HG02610 (cell line): Measurements from ENCODE around the gene DAAM2.

Experiments used
- ATAC-seq: cut with Tn5 transposase; IDR thresholded peaks from one replicate; pipeline ENCODE4 v1.9.1; 2021; ENCODE audit warnings: mild to moderate bottlenecking, moderate library complexity; ENCODE audit not compliant: unreplicated experiment

The DAAM2 gene

GRCh38 chr6:39791850-39792539 lies at the start of gene DAAM2:
DAAM2 (plus strand) TSS chr6:39792376; CDS start chr6:39856303, 63,927 bp downstream.
- no peak for ATAC-seq

DNA sequence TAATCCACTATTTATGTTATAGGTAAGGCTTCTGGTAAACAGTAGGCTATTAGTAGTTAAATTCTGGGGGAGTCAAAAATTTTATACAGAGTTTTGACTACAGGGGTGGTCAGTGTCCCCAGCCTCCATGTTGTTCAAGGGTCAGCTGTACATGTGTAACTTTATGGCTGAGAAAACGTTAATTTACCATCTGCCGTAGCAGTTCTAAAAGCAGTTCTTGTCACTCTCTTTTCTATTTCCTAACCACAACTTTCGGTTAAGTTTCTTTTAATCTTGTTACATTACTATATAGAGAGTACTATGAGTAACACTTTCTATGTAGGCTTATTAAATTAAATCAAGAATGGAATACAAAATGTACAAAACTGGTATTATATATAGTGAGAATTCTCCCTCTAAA lies 45.4 kb upstream of the DAAM2 start:
- ATAC-seq: no peak

- ATAC-seq: no peak
Observed at GRCh38 chr6:39752835-39753724, 39.1 kb upstream of the DAAM2 start.

- ATAC-seq: no peak
Observed at GRCh38 chr6:39753725-39754045, 38.5 kb upstream of the DAAM2 start.

GRCh38 chr6:39754514-39755115 lies 37.6 kb upstream of the DAAM2 start:
- ATAC-seq: no peak

- ATAC-seq: no peak
Observed at GRCh38 chr6:39755231-39755630, 36.9 kb upstream of the DAAM2 start.

- no peak for ATAC-seq
Observed at GRCh38 chr6:39756582-39756981, 35.6 kb upstream of the DAAM2 start.

DNA sequence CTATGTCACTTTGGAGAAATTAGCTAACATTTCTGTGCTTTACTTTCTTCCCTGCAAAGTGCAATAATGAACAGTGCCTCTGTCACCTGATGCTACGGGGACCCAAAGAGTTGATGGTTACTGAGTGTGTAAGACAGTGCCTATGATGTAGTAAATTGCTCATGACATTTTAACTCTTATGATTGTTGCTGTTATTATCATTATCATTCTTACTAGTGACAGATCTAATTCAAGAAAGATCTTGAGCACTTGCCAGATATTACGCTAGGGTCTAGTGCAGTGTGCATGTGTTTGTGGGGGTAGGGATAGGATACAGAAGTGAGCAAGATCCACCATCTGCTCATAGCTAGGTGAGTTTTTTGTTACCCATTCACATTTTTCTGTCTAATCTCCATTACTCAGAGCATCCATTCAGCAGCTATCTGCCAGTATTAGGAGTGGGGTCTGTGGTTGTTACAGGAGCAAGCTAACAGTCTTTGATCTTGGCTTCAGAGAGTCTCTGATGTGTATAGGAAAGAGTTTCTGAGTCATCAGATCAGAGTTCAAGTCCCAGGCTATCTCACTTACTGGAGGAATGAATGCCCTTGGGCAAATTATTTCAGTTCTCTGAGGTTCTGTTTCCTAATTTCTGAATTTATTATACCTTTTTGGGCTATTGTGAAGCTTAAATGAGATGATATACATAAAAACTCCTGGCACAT lies 33.1 kb upstream of the DAAM2 start:
- no peak for ATAC-seq

DNA sequence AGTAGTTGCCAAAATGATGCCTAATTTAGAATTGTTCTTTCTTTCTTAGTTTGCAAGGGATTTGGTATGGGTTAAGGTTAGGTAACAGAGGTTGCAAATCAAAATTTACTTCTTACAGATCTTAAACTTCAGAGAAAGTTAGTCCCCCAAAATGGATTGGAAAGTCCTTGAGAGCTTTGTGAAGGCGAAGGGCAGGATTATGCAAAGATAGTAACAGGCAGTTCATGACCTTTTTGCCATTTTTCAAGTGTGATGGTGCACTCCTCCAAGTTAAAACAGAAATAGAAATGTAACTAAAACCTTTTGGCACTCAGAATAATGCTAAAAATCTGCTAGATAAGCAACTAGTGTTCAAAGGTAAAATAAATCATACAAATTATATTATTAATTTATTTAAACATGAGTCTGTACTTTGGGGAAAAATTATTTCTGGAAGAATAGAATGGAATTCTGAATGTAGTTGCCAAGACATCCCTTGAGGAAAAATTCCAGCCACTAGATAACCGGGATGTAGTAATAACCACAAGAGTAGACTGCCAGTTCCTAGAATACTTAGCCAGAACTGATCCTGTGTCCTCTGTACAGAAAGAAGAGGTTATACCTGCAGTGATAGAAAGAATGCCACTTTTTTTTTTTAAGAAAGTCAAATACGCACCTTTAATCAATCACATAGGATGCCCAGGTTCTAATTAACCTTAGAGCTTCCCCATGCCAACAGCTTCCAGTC lies 31.8 kb upstream of the DAAM2 start:
- ATAC-seq: no peak

GRCh38 chr6:39765508-39766065 lies 26.6 kb upstream of the DAAM2 start:
- ATAC-seq: no peak

DNA sequence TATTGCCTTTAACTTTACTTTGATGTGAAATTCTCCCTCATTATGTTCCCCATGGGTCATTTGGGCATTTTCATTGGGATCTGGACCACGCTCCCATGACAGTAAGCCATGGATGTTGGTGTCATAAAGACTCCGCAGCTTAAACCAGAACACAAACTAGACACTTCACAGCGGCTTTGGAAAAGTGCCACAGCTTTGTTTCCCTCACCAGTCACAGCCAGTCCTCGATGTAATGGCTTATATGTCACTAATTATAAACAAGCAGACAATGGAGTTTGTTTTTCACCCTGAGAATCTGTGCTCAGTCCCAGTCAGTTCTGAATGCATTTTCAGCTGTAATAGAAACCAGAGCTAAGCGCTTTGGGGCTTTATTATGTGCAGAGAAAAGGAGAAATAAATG lies 23.2 kb upstream of the DAAM2 start:
- ATAC-seq: no peak

DNA sequence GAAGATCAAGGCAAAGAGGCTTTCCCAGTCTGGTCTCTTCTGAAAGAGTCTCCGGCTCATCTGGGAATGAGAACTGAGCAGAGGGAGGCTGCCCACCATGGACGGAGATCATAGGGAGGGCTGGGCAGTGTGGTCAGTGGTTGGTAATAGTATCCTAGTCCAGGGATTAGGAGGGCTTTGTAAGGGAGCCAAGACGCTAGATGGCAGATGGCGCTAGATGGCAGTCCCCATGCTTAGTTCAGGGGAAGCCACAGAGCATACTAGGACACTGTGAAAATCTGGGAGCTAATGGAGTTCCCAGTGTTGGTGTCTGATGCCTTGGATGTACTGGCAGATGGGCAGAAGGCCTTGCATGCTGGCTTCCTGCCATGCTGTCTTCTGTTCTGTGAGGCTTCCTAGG lies 21.7 kb upstream of the DAAM2 start:
- ATAC-seq: no peak

- ATAC-seq: no peak
Observed at GRCh38 chr6:39772559-39773273, 19.5 kb upstream of the DAAM2 start.

GRCh38 chr6:39773782-39774181 lies 18.4 kb upstream of the DAAM2 start:
- ATAC-seq: no peak

- no peak for ATAC-seq
Observed at GRCh38 chr6:39776581-39776980, 15.6 kb upstream of the DAAM2 start.

GRCh38 chr6:39777218-39777617 lies 15.0 kb upstream of the DAAM2 start:
- ATAC-seq: no peak

DNA sequence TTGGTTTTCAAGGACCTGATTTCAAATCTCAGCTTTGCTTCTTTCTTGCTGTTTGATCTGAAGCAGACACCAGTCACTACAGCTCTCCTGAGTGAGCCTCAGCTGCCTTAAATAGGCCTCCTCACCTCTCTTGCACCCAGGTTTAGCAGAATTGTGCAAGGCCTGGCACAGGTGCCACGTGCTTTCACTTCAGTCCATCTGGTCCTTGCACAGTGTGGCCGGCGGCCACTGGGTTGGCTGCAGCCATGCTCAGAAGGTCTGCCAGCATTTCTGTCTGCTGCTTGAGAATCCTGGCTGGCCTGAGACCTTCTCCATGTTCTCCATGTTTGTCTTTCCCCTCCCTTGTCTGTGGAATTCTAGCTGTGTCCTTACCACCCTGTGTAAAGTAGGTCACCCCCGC lies 14.5 kb upstream of the DAAM2 start:
- ATAC-seq: no peak

DNA sequence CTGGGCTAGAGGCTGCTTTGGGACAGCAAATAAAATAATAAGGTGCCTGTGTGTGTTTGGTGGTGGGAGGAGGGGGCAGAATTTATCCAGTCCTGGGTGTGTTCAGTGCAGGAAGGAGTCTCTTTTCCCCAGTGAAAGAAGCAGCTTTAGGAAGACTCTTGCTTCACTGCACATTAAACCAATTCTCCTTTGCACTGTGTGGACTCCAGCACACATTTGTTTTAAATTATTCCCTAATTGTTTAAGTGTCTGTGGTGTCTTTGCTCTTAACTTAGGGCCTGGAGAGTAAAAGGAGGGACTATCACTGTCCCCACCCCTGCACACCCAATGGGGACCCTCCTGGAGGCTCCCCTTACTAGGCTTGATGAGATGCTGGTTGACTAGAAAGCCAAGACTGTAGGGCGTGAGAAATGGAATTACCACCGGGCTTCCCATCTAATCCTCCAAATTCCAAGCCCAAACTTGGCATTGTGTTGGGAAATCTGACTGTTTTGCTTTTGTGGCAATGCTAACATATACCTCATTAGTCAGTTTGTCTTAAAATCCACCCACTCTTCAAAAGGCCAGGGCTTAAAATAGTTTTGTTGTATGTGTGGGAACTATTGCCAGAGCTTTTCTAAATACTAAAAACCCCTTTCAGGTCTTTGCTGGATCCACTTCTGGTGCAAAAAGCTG lies 13.5 kb upstream of the DAAM2 start:
- no peak for ATAC-seq

DNA sequence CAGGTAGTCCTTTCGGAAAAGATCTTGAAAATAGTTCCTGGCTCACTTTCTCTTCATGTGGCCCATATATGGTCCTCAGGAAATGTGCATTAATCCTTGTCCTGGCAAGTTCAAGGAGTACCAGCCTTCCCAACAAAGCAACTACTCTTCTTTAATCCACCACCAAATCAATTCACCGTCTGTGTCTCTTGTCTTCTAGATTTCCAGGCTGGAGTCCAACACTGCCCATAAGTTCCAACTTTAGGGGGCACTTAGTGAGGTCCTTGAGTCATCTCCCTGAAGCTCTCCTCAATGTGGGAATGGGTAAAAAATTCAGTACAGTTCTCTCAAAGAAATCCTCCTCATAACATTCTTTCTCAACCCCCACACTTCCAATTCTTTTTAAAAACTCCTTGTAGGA lies 6.9 kb upstream of the DAAM2 start:
- no peak for ATAC-seq
